Effector CD8-positive, alpha-beta T cell (primary cell): ENCODE data around the gene OS9.
A peak's percentile ranks its signal among the peaks of the same experiment; 100 is the strongest.
"Not testable (repeated sequence)": the region's sequence is repeated elsewhere in the genome, so short reads cannot be mapped to it uniquely, and the experiment has no call there.

Experiments
- DNase-seq: peaks from one replicate; lab custom pipeline; 2025; lab: John Stamatoyannopoulos, UW
- total RNA-seq, 4 experiments: gene quantifications; one replicate each; lab custom pipeline; 2026; lab: John Stamatoyannopoulos, UW

Gene OS9, protein sequence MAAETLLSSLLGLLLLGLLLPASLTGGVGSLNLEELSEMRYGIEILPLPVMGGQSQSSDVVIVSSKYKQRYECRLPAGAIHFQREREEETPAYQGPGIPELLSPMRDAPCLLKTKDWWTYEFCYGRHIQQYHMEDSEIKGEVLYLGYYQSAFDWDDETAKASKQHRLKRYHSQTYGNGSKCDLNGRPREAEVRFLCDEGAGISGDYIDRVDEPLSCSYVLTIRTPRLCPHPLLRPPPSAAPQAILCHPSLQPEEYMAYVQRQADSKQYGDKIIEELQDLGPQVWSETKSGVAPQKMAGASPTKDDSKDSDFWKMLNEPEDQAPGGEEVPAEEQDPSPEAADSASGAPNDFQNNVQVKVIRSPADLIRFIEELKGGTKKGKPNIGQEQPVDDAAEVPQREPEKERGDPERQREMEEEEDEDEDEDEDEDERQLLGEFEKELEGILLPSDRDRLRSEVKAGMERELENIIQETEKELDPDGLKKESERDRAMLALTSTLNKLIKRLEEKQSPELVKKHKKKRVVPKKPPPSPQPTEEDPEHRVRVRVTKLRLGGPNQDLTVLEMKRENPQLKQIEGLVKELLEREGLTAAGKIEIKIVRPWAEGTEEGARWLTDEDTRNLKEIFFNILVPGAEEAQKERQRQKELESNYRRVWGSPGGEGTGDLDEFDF
- 245 to 265 (median 254) reads per million in 4 experiments for total RNA-seq

DNA sequence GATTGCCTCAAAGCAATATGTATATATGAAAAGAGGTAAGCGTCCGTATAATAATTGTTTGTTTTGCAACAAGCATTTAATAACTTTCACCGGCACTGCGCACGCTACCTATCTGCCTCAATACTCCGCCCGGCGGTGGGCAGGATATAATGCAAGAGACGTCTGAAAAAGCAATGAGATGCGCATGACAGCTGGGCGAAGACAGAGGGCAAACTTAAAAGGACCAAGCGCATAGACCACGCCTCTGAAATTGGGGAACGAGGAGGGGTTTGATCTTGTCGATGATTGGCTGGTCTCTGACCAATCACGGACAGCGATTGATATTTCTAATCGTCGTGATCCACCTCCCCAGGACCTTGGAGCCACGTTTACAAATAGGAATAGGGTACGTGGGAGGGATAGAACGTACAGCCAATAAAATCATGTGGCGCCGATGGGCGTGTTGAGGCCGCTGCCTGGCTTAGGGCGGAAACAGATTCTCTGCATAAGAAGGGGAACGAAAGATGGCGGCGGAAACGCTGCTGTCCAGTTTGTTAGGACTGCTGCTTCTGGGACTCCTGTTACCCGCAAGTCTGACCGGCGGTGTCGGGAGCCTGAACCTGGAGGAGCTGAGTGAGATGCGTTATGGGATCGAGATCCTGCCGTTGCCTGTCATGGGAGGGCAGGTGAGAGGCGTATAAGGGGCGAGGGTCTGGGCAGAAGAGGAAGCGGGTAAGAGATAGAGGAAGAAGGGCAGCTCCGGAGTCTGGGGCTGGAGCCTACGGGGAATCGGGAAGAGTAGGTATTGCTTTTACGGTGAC is at the start of gene OS9:
TSS of gene OS9 (plus strand) at position 474 of the 800 bp plus-strand sequence. CDS start at position 504, 30 bp downstream.
- DNase-seq, result peak; percentile 94

DNA sequence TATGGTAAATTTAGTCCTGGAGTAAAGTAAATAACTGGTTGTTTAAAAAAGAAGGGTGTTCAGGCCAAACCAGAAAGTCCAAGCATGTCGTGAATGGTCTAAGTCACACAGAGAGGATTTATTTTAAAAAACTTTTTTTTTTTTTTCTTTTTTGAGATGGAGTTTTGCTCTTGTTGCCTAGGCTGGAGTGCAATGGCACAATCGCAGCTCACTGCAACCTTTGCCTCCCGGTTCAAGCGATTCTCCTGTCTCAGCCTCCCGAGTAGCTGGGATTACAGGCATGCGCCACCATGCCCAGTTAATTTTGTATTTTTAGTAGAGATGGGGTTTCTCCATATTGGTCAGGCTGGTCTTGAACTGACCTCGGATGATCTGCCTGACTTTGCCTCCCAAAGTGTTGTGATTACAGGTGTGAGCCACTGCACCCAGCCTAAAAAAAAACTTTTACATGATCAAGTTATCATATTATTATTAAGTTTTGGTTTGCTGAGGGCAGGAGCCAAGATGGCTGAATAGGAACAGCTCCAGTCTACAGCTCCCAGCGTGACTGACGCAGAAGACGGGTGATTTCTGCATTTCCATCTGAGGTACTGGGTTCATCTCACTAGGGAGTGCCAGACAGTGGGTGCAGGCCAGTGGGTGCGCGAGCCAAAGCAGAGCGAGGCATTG is 47.8 kb upstream of the OS9 start:
- not testable (repeated sequence) for DNase-seq

DNA sequence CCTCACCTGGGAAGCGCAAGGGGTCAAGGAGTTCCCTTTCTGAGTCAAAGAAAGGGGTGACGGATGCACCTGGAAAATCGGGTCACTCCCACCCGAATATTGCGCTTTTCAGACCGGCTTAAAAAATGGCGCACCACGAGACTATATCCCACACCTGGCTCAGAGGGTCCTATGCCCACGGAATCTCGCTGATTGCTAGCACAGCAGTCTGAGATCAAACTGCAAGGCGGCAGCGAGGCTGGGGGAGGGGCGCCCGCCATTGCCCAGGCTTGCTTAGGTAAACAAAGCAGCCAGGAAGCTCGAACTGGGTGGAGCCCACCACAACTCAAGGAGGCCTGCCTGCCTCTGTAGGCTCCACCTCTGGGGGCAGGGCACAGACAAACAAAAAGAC is 47.3 kb upstream of the OS9 start:
- not testable (repeated sequence) for DNase-seq

DNA sequence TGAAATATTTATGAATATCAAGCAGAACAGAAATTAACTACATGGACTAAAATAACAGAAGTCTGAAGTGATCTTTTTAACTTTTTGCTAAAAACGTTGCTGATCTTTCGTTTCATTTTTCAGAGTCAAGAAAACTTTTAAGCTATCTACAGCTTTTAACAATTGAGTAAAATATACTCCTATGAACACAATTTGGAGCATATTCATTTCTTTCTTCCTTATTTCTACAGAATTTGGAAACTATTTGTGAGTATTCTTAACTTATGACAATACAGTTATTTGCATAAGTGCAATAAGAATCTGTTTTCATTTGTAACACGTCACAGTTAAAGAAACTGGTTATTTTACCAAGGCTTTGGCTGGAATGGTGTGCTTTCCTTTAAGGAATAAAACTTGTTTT is 39.9 kb upstream of the OS9 start:
- DNase-seq, result no peak

DNA sequence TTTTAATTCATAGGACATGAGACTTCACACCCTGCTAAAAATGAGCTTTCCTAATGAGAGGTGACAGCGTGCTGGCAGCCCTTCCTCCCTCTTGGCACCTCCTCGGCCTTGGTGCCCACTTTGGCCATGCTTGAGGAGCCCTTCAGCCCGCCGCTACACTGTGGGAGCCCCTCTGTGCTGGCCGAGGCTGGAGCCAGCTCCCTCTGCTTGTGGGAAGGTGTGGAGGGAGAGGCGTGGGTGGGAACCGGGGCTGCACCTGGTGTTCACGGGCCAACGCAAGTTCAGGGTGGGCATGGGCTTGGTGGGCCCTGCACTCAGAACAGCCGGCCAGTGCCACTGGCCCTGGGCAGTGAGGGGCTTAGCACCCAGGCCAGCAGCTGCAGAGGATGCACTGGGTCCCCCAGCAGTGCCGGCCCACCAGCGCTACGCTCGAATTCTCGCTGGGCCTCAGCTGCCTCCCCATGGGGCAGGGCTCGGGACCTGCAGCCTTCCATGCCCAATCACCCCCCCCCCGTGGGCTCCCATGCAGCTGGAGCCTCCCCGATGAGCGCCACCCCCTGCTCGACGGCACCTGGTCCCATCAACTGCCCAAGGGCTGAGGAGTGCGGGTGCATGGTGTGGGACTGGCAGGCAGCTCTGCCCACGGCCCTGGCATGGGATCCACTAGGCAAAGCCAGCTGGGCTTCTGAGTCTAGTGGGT is 38.2 kb upstream of the OS9 start:
- DNase-seq, result no peak

DNA sequence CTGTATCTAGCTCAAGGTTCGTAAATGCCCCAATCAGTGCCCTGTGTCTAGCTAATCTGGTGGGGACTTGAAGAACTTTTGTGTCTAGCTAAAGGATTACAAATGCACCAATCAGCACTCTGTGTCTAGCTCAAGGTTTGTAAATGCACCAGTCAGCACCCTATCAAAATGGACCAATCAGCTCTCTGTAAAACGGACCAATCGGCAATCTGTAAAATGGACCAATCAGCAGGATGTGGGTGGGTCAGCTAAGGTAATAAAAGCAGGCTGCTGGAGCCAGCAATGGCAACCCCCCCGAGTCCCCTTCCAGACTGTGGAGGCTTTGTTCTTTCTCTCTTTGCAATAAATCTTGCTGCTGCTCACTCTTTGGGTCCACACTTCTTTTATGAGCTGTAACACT is 37.5 kb upstream of the OS9 start:
- not testable (repeated sequence) for DNase-seq

DNA sequence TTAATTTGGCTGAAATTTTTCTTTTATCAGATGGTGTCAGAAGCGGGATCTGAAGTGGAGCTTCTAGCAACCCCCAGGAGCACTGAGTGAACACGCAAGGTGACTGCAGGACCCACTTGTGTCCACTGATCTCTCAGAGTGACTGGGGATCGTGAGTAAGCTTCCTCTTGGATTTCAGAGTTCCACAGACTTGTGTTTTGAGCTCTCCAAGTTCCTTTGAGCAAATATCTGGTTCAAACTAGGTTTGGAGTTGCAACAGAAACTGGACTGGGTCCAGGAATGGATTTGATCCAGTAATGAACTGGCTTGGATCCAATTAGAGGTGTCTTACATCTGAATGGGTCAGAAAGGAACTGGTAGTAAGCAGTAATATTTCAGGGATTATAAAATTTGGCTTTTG is 36.2 kb upstream of the OS9 start:
- DNase-seq, result no peak

DNA sequence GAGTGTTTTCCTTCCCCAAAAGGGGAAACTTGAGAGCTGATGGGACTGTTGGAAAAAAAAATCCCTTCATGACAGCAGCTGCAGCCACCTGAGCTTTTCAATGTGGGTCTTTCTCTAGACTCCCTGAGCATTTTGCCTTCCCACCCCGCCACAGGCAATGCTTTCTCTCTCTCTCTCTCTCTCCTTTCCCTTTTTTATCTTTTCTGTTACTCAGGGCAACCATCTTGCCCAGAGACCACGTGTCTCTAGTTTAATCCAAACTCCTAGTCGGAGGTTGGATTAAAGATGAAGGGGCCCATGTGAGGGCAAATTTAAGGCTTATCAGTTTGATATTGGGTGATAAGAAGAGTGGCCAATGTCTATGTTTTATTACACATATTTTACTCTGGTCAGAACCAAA is 35.0 kb upstream of the OS9 start:
- DNase-seq, result no peak

DNA sequence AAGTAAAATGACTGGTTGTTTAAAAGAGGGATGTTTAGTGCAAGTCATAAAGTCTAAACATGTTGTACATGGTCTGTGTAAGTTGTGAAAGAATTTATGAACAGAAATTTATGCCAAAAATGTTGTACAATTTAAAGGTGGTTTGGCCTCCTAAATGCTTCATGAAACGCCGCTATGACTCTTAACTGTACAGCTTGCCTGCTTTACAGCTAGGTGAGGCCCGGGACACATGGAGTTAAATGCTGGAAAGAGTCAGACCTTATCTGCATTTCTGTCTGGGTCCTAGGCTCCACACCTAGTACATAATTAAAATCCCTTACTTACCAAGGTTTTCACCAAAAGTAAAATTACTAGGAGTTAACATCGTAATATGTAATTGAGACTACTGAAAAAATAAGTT is 32.6 kb upstream of the OS9 start:
- DNase-seq, result no peak

DNA sequence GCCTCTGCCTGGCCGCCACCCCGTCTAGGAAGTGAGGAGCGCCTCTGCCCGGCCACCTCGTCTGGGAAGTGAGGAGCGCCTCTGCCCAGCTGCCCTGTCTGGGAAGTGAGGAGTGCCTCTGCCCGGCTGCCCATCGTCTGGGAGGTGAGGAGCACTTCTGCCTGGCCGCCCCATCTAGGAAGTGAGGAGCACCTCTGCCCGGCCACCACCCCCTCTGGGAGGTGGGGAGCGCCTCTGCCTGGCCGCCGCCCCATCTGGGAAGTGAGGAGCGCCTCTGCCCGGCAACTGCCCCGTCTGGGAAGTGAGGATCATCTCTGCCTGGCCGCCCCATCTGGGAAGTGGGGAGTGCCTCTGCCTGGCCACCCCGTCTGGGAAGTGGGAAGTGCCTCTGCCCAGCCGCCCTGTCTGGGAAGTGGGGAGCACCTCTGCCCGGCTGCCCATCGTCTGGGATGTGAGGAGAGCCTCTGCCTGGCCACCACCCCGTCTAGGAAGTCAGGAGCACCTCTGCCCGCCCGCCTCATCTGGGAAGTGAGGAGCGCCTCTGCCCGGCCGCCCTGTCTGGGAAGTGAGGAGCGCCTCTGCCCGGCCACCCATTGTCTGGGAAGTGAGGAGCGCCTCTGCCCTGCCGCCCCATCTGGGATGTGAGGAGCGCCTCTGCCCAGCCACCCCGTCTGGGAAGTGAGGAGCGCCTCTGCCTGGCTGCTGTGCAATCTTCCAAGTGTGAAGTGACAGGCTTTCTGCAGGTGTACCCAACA is 28.7 kb upstream of the OS9 start:
- DNase-seq, result not testable (repeated sequence)

DNA sequence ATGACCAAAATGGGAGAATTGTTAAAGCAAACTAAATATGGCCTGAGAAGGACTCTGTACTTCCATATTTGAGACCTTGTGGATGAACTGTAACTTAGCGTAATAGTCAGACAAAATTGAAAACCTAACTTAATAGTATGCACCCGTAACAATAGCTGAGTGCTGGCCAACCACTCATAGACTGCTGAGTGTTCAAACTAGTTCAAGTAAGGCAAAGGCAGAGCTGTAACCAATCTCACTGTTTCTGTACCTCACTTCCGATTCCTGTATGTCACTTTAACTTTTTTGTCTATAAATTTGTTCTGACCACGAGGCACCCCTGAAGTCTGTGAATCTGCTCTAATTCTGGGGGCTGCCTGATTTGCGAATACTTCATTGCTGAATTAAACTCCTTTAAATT is 27.0 kb upstream of the OS9 start:
- no peak for DNase-seq

DNA sequence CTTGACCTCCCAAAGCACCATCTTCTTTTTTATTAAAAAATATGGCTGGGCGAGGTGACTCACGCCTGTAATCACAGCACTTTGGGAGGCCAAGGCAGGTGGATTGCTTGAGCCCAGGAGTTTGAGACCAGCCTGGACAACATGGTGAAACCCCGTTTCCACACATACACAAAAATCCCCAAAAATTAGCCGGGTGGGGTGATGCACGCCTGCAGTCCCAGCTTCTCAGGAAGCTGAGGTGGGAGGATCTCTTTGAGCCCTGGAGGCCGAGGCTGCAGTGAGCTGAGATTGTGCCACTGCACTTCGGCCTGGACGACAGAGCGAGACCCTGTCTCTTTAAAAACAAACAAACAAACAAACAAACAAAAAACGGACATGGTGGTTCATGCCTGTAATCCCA is 24.2 kb upstream of the OS9 start:
- not testable (repeated sequence) for DNase-seq

DNA sequence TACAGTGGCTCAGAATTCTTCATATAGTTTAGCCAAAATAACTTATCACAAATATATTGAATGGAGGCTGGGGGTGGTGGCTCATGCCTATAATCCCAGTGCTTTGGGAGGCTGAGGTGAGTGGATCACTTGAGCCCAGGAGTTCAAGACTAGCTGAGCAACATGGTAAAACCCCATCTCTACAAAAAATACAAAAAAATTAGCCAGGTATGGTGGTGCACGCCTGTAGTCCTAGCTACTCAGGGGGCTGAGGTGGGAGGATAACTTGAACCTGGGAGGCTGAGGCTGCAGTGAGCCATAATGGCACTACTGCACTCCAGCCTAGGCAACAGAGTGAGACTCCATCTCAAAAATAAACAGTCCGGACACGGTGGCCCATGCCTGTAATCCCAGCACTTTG is 22.1 kb upstream of the OS9 start:
- DNase-seq, result not testable (repeated sequence)

DNA sequence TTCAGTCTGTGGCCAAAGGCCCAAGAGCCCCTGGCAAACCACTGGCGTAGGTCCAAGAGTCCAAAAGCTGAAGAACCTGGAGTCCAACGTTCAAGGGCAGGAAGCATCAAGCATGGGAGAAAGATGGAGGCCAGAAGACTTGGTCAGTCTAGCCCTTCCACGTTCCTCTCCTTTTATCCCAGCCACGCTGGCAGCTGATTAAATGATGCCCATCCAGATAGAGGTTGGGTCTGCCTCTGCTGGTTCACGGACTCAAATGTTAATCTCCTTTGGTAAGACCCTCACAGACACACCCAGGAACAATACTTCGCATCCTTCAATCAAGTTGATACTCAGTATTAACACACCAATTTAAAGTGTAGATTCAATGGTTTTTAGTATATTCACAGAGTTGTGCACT is 21.1 kb upstream of the OS9 start:
- no peak for DNase-seq

DNA sequence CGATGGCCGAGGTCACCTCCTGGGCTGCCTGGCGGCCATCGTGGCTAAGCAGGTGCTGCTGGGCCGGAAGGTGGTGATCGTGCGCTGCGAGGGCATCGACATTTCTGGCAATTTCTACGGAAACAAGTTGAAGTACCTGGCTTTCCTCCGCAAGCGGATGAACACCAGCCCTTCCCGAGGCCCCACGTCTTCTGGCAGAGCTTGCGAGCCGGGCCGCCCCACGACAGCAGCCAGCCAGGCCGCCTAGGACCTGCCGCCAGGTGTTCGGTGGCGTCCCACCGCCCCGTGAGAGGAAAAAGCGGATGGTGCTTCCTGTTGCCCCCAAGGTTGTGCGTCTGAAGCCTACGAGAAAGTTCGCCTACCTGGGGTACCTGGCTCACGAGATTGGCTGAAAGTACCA is 19.2 kb upstream of the OS9 start:
- no peak for DNase-seq

DNA sequence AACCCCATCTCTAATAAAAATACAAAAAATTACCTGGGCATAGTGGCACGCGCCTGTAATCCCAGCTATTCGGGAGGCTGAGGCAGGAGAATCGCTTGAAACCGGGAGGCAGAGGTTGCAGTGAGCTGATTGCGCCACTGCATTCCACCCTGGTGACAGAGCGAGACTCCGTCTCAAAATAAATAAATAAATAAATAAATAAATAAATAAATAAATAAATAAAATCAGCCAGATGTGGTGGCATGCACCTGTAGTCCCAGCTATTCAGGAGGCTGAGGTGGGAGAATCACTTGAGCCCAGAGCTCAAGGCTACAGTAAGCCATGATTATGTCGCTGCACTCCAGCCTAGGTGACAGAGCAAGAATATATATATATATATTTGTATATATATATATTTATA is 16.0 kb upstream of the OS9 start:
- not testable (repeated sequence) for DNase-seq

DNA sequence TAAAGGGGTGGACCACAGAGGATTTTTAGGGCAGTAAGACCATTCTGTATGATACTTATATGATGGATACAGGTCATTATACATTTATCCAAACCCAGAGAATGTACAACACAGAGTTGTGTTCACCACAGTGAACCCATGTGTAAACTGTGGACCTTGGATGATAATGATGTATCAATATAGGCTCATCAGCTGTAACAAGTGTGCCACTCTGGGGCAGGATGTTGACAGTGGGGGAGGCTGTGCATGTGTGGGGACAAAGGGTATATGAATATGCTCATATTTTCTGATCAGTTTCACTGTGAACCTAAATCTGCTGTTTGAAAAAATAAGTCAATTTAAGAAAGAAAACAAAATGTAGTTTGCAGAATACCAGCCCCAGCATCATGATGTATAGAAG is 14.2 kb upstream of the OS9 start:
- no peak for DNase-seq

DNA sequence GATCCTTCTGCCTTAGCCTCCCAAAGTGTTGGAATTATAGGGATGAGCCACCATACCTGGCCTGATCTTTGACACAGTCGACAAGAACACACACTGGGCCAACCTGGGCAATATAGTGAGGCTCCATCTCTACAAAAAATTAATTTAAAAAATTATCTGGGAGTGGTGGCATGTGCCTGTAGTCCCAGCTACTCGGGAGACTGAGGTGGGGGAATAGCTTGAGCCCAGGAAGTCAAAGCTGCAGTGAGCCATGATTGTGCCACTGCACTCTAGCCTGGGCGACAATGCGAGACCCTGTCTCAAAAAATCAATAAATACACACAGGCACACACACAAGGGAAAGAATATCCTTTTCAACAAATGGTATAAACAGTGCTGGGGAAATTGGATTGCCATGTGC is 6.1 kb upstream of the OS9 start:
- DNase-seq, result no peak

DNA sequence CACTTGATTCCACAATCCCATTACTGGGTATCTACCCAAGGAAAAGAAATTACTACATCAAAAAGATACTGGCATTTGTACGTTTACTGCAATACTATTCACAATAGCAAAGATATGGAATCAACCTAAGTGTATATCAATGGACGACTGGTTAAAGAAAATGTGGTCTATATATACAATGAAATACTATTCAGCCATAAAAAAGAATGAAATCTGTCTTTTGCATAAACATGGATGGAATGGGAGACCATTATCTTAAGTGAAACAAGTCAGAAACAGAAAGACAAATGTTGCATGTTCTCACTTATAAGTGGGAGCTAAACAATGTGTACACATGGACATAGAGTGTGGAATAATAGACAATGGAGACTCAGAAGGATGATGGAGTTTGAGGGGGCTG is 5.0 kb upstream of the OS9 start:
- DNase-seq, result no peak

DNA sequence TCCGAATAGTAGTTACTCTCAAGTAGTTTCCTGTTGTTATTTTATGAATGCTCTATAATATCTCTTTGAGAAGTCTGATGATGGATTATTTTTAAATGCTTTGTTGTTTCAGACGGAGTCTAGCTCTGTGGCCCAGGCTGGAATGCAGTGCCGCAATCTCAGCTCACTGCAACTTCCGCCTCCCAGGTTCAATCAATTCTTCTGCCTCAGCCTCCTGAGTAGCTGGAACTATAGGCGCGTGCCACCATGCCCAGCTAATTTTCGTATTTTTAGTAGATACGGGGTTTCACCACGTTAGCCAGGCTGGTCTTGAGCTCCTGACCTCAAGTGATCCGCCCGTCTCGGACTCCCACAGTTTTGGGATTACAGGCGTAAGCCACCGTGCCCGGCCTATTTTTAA is 1.4 kb upstream of the OS9 start:
- no peak for DNase-seq

DNA sequence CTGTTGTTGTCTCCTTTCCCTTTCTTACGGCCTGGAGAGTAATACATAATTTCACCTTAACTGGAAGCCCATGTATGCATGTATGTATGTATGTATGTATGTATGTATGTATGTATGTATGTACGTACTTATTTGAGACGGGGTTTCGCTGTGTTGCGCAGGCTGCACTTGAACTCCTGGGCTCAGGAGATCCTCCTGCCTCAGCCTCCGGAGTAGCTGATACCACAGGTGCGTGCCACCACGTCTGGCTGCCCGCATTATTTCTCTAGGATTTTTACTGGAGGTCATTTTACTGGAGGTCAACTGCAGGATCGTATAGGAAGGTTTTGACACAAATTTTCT is 644 bp upstream of the OS9 start:
- DNase-seq, result no peak
